Brain pericyte (primary cell): ENCODE data around the gene VPS41.
"Not testable (repeated sequence)": the region's sequence is repeated elsewhere in the genome, so short reads cannot be mapped to it uniquely, and the experiment has no call there.

ENCODE experiments used
- DNase-seq: peaks from one replicate; pipeline ENCODE4 v3.0.0-alpha.2; 2012; ENCODE audit warnings: low read depth, low spot score

Gene VPS41

GRCh38 chr7:38855386-38855785 lies 53.6 kb downstream of the VPS41 start:
- DNase-seq: no peak

- not testable (repeated sequence) for DNase-seq
These were observed 54.0 kb downstream of the VPS41 start for GRCh38 chr7:38854947-38855346.

GRCh38 chr7:38851321-38851720 lies 57.7 kb downstream of the VPS41 start:
- DNase-seq: no peak

GRCh38 chr7:38846280-38846679 lies 62.7 kb downstream of the VPS41 start:
- no peak for DNase-seq

GRCh38 chr7:38844952-38845563 lies 63.9 kb downstream of the VPS41 start:
- no peak for DNase-seq

GRCh38 chr7:38842746-38843145 lies 66.2 kb downstream of the VPS41 start:
- DNase-seq: no peak

- no peak for DNase-seq
These were observed 68.1 kb downstream of the VPS41 start for GRCh38 chr7:38840736-38841460.

GRCh38 chr7:38839851-38840250 lies 69.1 kb downstream of the VPS41 start:
- DNase-seq: no peak

GRCh38 chr7:38838725-38839385 lies 70.1 kb downstream of the VPS41 start:
- no peak for DNase-seq

- DNase-seq: no peak
These were observed 74.6 kb downstream of the VPS41 start for GRCh38 chr7:38834357-38834756.

GRCh38 chr7:38833329-38833728 lies 75.7 kb downstream of the VPS41 start:
- DNase-seq: no peak

DNA sequence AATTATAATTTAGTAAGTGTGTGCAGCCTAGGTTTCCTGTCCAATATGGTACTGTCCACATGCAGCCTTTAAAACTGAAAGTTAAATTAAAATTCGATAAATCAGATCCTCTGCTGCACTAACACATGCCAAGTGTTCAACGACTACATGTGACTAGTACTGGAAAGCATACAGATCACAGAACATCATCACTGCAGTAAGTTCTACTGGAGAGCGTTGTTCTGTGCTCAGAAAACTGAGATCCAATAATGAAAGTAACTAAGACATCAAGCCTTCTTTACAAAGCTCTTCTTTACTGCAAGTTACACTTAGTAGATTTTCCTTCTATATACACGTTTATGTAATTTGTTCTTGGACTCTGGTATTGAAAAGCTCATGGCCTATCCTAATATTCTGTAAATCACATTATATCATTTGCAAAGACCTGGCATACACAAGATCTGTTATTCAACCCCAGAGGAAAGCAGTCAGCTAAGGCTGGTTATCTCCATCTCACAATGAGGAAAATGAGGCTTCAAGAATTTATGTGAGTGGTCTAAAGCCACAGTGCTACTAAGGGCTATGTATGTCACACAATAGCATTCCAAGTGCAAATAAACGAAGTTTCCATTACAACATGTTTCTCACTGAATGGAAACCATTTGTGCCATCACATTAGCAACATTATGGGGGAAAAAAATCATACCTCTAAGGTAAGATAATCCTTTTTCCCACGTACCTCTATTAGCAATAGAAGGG lies 77.6 kb downstream of the VPS41 start:
- DNase-seq: no peak

GRCh38 chr7:38830826-38831225 lies 78.2 kb downstream of the VPS41 start:
- DNase-seq: no peak

- no peak for DNase-seq
These were observed 79.4 kb downstream of the VPS41 start for GRCh38 chr7:38829488-38830165.

- DNase-seq: no peak
These were observed 81.0 kb downstream of the VPS41 start for GRCh38 chr7:38828026-38828425.

DNA sequence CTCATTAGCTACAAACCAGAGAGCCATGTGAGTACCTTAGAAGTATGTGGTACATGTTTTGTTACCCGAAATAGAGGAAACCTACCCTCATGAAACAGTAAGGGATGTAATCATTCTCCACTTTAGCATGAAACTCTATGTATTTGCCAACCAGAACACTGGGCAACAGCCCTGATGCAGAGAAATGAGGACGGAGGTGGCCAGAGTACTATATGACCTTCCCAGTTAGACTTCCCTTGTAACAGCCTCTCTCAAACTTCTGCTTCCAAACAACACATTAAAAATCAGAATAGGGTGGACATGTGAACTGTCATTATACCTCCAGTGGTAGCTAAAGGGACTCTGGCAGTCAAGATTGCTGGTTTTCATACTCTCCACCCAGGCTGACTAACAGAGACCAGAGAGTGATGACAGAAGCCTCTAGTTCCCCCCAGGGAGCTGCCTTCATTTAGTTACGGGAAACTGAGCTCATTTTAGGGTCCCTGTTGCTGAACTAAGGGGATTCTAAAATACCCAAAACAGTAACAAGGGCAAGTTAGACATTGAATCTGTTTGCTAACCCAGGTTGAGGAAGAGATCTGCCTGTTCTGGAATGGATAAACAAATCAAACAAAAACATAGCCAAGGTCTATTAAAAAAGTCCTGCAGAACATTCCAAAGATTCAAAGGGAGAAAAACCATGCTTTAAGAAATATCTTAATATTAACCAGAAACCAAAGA lies 83.1 kb downstream of the VPS41 start:
- no peak for DNase-seq

DNA sequence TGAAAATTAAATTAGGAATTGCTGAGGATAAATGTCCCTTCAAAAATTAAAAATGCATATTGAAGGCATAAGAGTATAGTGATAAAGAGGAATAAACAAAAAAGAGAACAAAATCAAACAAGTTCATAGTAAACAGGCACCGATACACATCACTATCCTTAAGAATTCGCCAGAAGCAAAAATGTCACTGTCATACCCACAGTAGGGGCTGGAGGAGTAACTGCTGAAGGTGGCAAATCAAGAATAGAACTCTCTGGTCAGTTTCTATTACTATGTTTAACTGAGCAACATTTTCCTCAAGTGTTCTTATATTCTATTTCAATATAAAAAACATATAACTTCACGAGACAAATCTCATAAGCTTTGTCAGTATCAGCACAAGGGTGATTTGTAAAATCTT lies 84.0 kb downstream of the VPS41 start:
- DNase-seq: no peak

DNA sequence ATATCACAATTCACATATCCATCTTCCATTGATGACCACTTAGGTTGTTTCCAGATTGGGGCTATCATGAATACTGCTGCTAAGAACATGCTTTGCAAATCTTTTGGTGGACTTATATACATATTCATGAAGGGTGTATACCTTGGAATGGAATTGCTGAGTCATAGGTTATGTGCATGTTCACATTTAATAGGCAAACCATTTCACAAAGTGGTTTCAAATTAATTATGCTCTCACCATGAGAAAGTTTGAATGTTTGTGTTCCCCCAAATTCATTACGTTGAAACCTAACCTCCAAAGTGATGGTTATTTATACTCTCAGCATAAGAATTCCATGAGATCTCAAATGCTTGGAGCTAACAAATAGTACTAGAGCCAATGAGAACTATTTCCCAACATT lies 86.4 kb downstream of the VPS41 start:
- DNase-seq: no peak

DNA sequence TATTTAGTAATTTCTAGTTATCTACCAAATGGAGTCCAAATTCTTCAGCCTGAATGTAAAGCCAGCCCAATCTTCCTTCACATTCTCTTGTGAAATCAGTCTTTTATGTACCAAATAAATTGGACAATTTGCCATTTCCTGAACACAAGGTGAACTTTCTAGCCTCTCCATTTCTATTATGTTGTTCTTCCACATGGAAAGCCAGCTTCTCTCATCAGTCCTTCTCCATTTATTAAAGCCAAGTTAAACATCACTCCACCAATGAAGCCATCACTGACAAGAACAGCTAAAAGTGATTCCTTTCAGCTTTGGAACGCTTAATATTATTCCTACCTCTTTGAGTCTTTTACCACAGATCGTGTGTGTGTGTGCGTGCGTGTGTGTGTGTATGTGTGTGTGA lies 88.4 kb downstream of the VPS41 start:
- no peak for DNase-seq

- DNase-seq: no peak
These were observed 89.5 kb downstream of the VPS41 start for GRCh38 chr7:38819463-38819862.

DNA sequence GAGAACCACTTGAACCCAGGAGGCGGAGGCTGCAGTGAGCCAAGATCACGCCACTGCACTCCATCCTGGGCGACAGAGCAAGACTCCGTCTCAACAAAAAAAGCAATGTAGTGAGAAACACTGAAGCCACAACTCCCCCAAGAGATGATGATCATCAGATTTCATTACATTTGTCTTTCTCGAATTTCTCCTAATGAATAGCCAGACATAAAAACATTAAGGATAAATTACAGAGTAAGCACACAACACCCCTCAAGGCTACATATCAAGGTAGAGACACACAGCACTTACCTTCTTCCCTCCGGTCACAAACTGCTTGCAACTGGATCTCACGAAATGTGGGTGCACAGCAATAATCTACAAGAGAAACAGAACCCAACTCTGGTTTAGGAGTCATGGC lies 91.5 kb downstream of the VPS41 start:
- DNase-seq: no peak
